HEK293 (cell line): Measurements from ENCODE around the gene FSCN2.

ENCODE experiments used
- CTCF ChIA-PET: fragments of 350-600 bp; formaldehyde crosslinking; extraction: SDS; loops from one replicate; lab custom pipeline; 2021; ENCODE audit warnings: antibody characterized with exemption; lab: Yijun Ruan, JAX
- POLR2A ChIA-PET: fragments of 300-600 bp; formaldehyde crosslinking; extraction: SDS; loops from one replicate; lab custom pipeline; 2020; ENCODE audit warnings: antibody characterized with exemption, inconsistent platforms; lab: Yijun Ruan, JAX
- H3K27ac ChIP-seq: fragments of 200-500 bp; sonication (Bioruptor generic); 2 replicates; pipeline ENCODE4 v1.5.1; 2014; ENCODE audit warnings: low read depth, low read length, control low read depth, inconsistent platforms; ENCODE audit errors: extremely low read depth
- H3K36me3 ChIP-seq, 2 experiments: fragments of 200-500 bp in 1 of 2; sonication (Bioruptor generic) in 1 of 2; 1 replicate in 1 of 2; 2 replicates in 1 of 2; pipeline ENCODE4 v1.5.1; 2014 to 2017; ENCODE audit warnings: inconsistent platforms in 2 of 2, low read length in 2 of 2; ENCODE audit not compliant: control insufficient read depth in 2 of 2, insufficient read depth in 1 of 2
- H3K4me1 ChIP-seq: fragments of 200-500 bp; sonication (Bioruptor generic); 2 replicates; pipeline ENCODE4 v1.5.1; 2014; ENCODE audit warnings: mild to moderate bottlenecking, low read length, inconsistent platforms; ENCODE audit not compliant: control insufficient read depth, insufficient read depth
- H3K4me3 ChIP-seq: 2 replicates; pipeline ENCODE4 v1.5.1; 2011; ENCODE audit warnings: low read depth, mild to moderate bottlenecking, control low read depth, low read length, moderate library complexity
- H3K9me3 ChIP-seq: fragments of 200-500 bp; sonication (Bioruptor generic); 2 replicates; pipeline ENCODE4 v1.5.1; 2014; ENCODE audit warnings: low read depth, low read length, inconsistent platforms; ENCODE audit not compliant: control insufficient read depth, insufficient read depth
- GFI1B ChIP-seq: fragments of 450-650 bp; formaldehyde crosslinking; IDR thresholded peaks from 2 replicates; pipeline ENCODE4 v1.5.1; 2016; ENCODE audit warnings: missing biosample characterization, missing genetic modification characterization
- GLIS1 ChIP-seq: fragments of 450-650 bp; formaldehyde crosslinking; IDR thresholded peaks from 2 replicates; pipeline ENCODE4 v1.5.1; 2016; ENCODE audit warnings: missing biosample characterization, missing genetic modification characterization
- GLIS2 ChIP-seq: fragments of 450-650 bp; formaldehyde crosslinking; IDR thresholded peaks from 2 replicates; pipeline ENCODE4 v1.5.1; 2016; ENCODE audit warnings: missing biosample characterization, missing genetic modification characterization
- HIC1 ChIP-seq: fragments of 450-650 bp; formaldehyde crosslinking; IDR thresholded peaks from 2 replicates; pipeline ENCODE4 v1.5.1; 2016; ENCODE audit warnings: missing biosample characterization, missing genetic modification characterization
- MYNN ChIP-seq: fragments of 450-650 bp; formaldehyde crosslinking; IDR thresholded peaks from 2 replicates; pipeline ENCODE4 v1.5.1; 2016; ENCODE audit warnings: missing biosample characterization, missing genetic modification characterization, borderline replicate concordance
- REST ChIP-seq: fragments of 450-650 bp; formaldehyde crosslinking; IDR thresholded peaks from 2 replicates; pipeline ENCODE4 v1.5.1; 2016; ENCODE audit warnings: missing biosample characterization, missing genetic modification characterization
- TCF7L2 ChIP-seq: IDR thresholded peaks from 2 replicates; pipeline ENCODE4 v1.6.1; 2011; ENCODE audit warnings: low read depth, mild to moderate bottlenecking, inconsistent platforms, low read length, moderate library complexity, borderline replicate concordance
- ZBTB1 ChIP-seq: fragments of 450-650 bp; formaldehyde crosslinking; IDR thresholded peaks from 2 replicates; pipeline ENCODE4 v1.5.1; 2016; ENCODE audit warnings: missing biosample characterization, missing genetic modification characterization
- ZBTB7A ChIP-seq: fragments of 450-650 bp; formaldehyde crosslinking; IDR thresholded peaks from 2 replicates; pipeline ENCODE4 v1.5.1; 2016; ENCODE audit warnings: low read depth, missing biosample characterization, missing genetic modification characterization
- ZIC2 ChIP-seq: fragments of 450-650 bp; formaldehyde crosslinking; IDR thresholded peaks from 2 replicates; pipeline ENCODE4 v1.5.1; 2016; ENCODE audit warnings: missing biosample characterization, missing genetic modification characterization
- ZNF114 ChIP-seq: fragments of 450-650 bp; formaldehyde crosslinking; IDR thresholded peaks from 2 replicates; pipeline ENCODE4 v1.5.0; 2017; ENCODE audit warnings: missing biosample characterization, missing genetic modification characterization
- ZNF140 ChIP-seq: fragments of 450-650 bp; formaldehyde crosslinking; IDR thresholded peaks from 2 replicates; pipeline ENCODE4 v1.5.1; 2016; ENCODE audit warnings: missing biosample characterization, missing genetic modification characterization
- ZNF175 ChIP-seq: fragments of 450-650 bp; formaldehyde crosslinking; IDR thresholded peaks from 2 replicates; pipeline ENCODE4 v1.5.1; 2016; ENCODE audit warnings: missing biosample characterization, missing genetic modification characterization
- ZNF214 ChIP-seq: fragments of 450-650 bp; formaldehyde crosslinking; IDR thresholded peaks from 2 replicates; pipeline ENCODE4 v1.5.1; 2017; ENCODE audit warnings: missing biosample characterization, mild to moderate bottlenecking, missing genetic modification characterization, borderline replicate concordance
- ZNF398 ChIP-seq: fragments of 450-650 bp; formaldehyde crosslinking; IDR thresholded peaks from 2 replicates; pipeline ENCODE4 v1.5.1; 2017; ENCODE audit warnings: missing biosample characterization, missing genetic modification characterization
- ZNF48 ChIP-seq: fragments of 450-650 bp; formaldehyde crosslinking; IDR thresholded peaks from 2 replicates; pipeline ENCODE4 v1.5.1; 2016; ENCODE audit warnings: missing biosample characterization, missing genetic modification characterization
- ZNF600 ChIP-seq: fragments of 450-650 bp; formaldehyde crosslinking; IDR thresholded peaks from 2 replicates; pipeline ENCODE4 v1.5.1; 2016; ENCODE audit warnings: missing biosample characterization, missing genetic modification characterization
- ZNF747 ChIP-seq: fragments of 450-650 bp; formaldehyde crosslinking; IDR thresholded peaks from 2 replicates; pipeline ENCODE4 v1.5.1; 2016; ENCODE audit warnings: missing biosample characterization, missing genetic modification characterization
- ZNF776 ChIP-seq: fragments of 450-650 bp; formaldehyde crosslinking; IDR thresholded peaks from 2 replicates; pipeline ENCODE4 v1.5.0; 2017; ENCODE audit warnings: missing biosample characterization, missing genetic modification characterization, borderline replicate concordance
- ZNF785 ChIP-seq: fragments of 450-650 bp; formaldehyde crosslinking; IDR thresholded peaks from 2 replicates; pipeline ENCODE4 v1.5.1; 2016; ENCODE audit warnings: missing biosample characterization, missing genetic modification characterization
- ZNF830 ChIP-seq: fragments of 450-650 bp; IDR thresholded peaks from 2 replicates; pipeline ENCODE4 v1.5.0; 2018; ENCODE audit warnings: missing biosample characterization, missing genetic modification characterization, low read depth, mild to moderate bottlenecking, moderate library complexity

Gene FSCN2

GRCh38 chr17:81481815-81482505 is 46.2 kb upstream of the FSCN2 start (continued):
- TF ChIP-seq ZNF214 (tag by site-specific recombination) (no peak), TCF7L2 (no peak), ZNF175 (tag by site-specific recombination) (no peak), ZNF140 (tag by site-specific recombination) (no peak), REST (tag by site-specific recombination) (no peak), ZNF747 (tag by site-specific recombination) (no peak), ZNF776 (no peak), ZNF48 (no peak), ZNF830 (no peak), MYNN (no peak)

- H3K4me1 ChIP-seq = peaks cover 3% of the 10 kb centered on the region; the same call in 1 of the 2 replicates
- TF ChIP-seq ZBTB7A = no peak
- peak; percentile 80 for TF ChIP-seq GLIS1 (tag by site-specific recombination)
- TF ChIP-seq ZNF114 (tag by site-specific recombination) = no peak
- 0 out of 2 replicates have a peak, but pooled peaks have one; percentile 27 for TF ChIP-seq GLIS2
- no peak for TF ChIP-seq ZNF785 (tag by site-specific recombination)
- TF ChIP-seq ZIC2 (tag by site-specific recombination) = peak; percentile 70
- no peak for TF ChIP-seq ZBTB1
- TF ChIP-seq, all 188 proteins: peak for 3
- H3K36me3 ChIP-seq = no peaks in the 10 kb centered on the region
- POLR2A ChIA-PET = interaction anchor here (2.1 kb wide), 1 partner anchor 88 kb away, joined by 5 read pairs; the partner anchor contains the start of gene BAHCC1
- H3K4me3 ChIP-seq = no peak overlapping the region
- CTCF ChIA-PET = interaction anchor here (0.7 to 3.1 kb wide), 4 partner anchors 42 to 191 kb away, joined by 3 to 21 read pairs (median 4); no protein-coding TSS in a partner anchor
- no peak overlapping the region for H3K27ac ChIP-seq
- no peaks in the 10 kb centered on the region for H3K9me3 ChIP-seq
Measured at GRCh38 chr17:81482673-81483072, 45.5 kb upstream of the FSCN2 start.

- Histone ChIP-seq H3K27ac (no peak overlapping the region), H3K9me3 (no peaks in the 10 kb centered on the region), H3K4me1 (peaks cover 5% of the 10 kb centered on the region), H3K36me3 (no peaks in the 10 kb centered on the region), H3K4me3 (no peak overlapping the region)
- TF ChIP-seq GFI1B (tag by site-specific recombination) = no peak
- 0 out of 2 replicates have a peak, but pooled peaks have one; percentile 12 for TF ChIP-seq ZNF600 (tag by site-specific recombination)
- TF ChIP-seq ZIC2 (tag by site-specific recombination) = 0 out of 2 replicates have a peak, but pooled peaks have one; percentile 6
- TF ChIP-seq ZNF398 = 0 out of 2 replicates have a peak, but pooled peaks have one; percentile 11
- peak; percentile 60 for TF ChIP-seq HIC1 (tag by site-specific recombination)
- peak; percentile 63 for TF ChIP-seq GLIS1 (tag by site-specific recombination)
- POLR2A ChIA-PET = interaction anchor here (0.6 to 2.2 kb wide), 4 partner anchors 24 to 91 kb away, joined by 3 to 13 read pairs (median 6); partner anchors contain the start of gene BAHCC1
- CTCF ChIA-PET = interaction anchor here (0.7 to 3.1 kb wide), 11 partner anchors 37 to 229 kb away, joined by 3 to 28 read pairs (median 4); no protein-coding TSS in a partner anchor
Measured at GRCh38 chr17:81483085-81483861, 44.9 kb upstream of the FSCN2 start.
